NK-92 (cell line): ENCODE results near the gene MESP1.

ENCODE experiments used
- DNase-seq: peaks from one replicate; lab custom pipeline; 2025; ENCODE audit not compliant: unreplicated experiment; lab: John Stamatoyannopoulos, UW

The MESP1 gene

DNA sequence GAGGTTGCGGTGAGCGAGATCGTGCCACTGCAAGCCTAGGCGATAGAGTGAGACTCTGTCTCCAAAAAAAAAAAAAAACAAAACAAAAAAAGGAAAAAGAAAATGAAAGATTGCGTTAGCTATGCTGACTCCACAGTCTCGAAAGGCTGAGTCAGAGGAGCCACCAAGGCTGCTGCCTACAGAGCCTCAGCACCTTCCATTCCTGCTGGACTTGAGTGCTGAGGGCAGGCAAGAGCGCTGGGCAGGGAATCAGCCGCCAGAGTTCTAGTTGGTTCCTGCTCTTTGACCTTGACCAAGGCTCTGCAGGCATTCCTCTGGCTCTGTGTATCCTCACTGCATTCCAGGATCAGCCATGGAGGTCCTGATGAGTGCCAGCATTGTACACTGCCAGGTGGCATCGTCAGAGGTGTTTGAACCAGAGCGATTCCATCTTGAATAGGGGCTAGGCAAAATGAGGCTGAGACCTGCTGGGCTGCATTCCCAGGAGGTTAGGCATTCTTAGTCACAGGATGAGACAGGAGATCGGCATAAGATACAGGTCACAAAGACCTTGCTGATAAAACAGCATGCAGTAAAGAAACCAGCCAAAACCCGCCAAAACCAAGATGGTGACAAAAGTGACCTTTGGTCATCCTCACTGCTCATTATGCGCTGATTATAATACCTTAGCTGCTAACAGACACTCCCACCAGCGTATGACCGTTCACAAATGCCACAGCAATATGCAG is 31.0 kb upstream of the MESP1 start:
- DNase-seq = no peak

DNA sequence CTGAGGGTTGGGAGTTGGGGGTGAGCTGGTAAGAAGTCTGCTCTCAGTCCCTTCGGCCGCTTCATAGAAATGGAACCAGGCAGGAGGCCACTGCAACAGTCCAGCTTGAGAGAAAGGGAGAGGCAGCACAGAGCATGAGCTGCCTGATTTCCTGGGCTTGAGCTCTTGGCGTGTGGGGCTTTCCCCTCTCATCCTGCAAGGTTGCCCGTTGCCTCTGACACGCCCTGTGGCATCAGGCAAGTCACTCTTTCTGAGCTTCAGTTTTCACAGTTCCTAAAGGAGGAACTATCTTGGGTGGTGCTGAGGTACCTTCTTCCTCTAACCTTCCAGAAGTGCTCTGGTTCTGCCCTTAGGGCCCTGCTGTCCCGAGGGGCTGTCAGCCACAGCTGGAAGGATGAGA is 30.0 kb upstream of the MESP1 start:
- DNase-seq = no peak

DNA sequence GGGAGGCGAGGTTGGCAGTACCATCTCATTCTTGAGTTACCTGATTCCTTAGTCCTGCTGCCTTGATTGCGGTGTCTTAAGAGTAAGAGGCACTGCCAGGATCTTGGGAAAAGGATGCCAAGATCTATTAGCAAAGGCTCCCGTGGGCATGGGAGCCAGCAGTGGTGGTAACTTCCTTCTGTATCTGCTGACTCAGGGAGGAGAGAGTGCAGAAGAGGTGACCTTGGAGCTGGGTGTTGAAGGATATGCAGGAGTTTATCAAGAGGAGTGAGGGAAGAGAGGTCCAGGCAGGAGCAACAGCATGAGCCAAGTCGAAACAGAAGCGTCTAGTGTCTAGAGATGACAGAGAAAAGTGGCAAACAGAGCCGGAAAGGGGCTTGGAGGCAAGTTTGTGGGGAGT is 29.6 kb upstream of the MESP1 start:
- DNase-seq = no peak

DNA sequence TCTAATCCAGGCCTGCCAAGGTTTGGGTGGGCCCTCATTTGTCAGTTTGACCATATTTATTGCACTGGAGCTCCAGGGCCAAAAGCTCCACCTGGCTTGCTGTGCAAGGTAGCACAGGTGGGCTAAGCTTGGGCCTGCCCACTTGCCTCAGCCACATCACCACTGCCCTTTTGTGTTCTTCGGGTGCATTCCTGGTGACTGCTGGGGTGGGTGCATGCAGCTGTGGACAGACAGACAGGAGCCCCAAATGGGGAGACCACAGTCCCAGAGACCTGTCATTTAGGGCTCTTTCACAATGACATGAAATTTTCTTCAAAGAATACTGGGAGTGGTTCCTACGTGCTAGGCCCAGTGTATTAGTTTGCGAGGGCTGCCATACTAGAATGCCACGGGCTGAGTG is 27.8 kb upstream of the MESP1 start:
- no peak for DNase-seq

DNA sequence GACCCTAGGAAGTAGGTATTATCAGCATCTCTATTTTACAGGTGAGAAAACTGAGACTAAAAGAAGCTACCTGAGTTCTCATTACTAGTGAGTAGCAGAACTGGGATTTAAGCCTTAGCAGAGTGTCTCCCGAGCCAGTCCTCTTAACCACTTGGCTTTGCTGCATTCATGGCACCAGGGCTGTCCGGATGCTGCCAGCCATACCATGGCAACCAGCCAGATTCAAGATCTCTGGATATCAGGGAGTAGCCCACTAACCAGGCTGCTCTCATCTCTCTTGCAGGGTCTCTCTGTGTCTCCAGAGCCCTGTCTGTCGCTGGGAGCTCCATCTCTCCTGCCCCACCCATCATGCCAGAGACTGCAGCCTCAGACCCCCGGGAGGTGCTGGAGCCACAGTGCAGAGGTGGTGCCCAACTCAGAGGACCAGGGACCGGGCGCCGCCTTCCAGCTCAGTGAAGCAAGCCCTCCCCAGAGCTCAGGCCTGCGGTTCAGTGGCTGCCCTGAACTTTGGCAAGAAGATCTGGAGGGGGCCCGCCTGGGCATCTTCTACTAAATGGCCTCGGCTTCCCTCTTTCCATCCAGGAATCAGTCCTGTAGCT is 26.8 kb upstream of the MESP1 start:
- no peak for DNase-seq

DNA sequence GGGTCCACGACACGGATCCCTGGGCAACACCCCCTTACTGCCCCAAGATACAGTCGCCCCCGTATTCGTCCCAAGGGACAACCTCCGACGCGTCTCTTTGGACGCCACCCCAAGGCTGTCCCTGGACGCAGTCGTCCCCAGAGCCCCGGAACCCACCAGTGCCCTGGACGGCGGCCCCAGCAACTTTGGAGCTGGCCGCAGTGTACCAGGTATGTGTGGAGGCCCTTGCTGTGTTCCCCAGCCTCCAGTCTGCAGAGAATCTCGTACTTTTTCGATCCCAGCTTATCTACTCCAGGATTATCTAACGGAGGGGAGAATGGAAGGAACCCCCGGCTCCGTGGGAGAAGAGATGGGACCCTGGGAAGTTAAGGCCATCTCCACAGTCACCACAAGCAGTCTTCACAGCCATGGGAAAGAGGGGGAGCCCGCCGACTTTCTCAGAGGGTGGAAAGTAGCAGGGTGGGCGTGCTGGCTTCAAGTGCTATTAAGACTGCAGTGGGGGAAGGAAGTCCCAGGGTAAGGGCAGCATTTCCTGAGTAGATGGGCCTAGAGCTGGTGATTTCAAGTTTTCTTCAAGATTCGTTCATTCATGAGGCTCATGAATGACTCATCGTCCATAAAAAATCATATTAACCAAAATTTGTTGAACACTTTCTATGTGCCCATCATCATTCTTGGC is 26.2 kb upstream of the MESP1 start:
- DNase-seq = no peak

DNA sequence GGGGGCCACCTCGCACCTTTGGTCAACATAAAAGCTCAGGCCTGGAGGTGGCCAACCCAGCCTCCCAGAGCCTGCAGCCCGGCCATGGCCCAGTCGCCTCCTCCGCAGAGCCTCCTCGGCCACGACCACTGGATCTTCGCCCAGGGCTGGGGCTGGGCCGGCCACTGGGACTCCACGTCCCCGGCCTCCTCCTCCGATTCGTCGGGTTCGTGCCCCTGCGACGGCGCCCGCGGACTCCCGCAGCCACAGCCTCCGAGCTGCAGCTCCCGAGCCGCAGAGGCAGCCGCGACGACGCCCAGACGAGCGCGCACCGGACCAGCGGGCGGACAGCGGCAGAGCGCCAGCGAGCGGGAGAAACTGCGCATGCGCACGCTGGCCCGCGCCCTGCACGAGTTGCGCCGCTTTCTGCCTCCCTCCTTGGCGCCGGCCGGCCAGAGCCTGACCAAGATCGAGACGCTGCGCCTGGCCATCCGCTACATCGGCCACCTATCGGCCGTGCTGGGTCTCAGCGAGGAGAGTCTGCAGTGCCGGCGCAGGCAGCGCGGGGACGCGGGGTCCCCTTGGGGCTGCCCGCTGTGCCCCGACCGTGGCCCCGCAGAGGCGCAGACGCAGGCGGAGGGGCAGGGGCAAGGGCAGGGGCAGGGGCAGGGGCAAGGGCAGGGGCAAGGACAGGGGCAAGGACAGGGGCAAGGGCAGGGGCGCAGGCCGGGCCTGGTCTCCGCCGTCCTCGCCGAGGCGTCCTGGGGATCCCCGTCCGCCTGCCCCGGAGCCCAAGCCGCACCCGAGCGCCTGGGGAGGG is 25.4 kb upstream of the MESP1 start, which contains the start of gene MESP2:
MESP2 (plus strand) TSS at position 59 of the 799 bp plus-strand sequence; CDS start at position 85, 26 bp downstream.
- no peak for DNase-seq

DNA sequence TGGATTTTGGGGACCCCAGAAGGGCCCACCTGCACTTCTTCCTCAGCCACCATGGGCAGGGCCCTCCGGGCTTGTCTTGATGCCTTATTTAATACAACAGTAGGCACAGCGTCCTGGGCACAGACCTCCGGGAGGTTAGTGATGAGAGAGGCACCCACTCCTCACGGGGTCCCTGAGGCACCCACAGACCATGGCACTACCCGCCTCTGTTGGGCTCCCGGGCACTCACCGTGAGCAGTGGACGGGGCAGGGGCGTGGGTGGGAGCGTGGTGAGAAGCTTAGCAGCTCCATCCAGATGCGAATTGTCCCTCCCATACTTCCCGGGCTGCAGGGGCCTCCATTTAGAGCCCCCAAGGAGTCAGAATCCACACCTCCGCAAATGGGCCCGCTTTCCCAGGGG is 24.8 kb upstream of the MESP1 start:
- no peak for DNase-seq

DNA sequence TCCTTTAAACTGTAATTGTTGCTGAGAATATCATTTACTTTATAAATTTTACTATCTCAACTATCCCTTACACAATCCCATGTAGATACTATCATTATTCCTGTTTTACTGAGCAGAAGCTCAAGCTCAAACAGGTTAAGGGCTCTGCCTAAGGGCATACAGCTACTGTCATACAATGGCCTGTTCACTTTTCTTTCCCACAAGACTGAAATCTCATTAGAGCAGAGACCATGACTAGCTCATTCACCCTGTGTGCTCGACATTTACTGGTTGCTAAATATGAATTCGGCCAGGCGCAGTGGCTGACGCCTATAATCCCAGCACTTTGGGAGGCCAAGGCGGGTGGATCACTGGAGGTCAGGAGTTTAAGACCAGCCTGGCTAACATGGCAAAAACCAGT is 23.4 kb upstream of the MESP1 start:
- no peak for DNase-seq

DNA sequence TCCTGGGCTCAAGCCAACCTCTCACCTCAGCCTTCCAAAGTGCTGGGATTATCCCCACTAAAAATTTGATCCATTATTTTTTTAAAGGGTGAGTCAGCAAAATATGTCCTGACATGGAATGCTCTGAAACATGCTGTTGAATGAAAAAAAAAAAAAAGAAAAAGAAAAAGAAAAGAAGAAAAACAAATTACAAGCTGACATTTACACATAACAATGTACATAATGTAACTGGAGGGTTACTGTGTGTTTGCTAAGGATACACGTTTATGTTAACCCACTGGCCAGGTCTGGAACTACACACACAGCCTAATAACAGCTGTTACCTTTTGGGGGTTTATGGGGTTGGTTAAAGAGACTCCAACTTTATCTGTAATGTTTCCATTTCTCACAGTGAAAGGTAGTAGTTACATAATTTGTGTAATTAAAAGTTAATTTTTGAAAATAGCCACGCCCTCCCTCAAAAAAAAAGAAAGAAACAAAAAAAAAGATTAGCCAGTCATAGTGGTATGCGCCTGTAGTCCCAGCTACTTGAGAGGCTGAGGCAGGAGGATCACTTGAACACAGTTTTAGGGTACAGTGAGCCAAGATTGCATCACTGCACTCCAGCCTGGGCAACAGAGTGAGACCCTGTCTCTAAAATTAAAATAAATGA is 22.0 kb upstream of the MESP1 start:
- no peak for DNase-seq

DNA sequence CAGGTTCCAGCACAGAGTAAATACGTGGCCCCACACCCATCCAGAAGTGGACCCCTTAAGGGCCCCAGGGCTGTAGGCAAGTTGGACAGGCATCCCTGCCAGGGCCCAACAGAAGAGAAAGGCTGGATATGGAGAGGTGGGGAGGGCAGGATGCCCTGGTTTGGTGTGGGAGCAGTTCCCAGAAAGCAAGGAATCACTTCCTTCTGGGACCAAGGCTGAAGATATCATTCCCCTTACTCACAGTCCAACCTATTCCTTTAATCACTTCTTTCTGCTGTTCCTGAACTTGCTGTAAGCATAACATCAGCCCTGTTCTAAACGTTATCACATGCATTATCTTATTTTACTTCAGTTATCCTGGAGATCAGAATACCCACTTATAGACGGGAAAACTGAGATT is 19.0 kb upstream of the MESP1 start:
- no peak for DNase-seq

DNA sequence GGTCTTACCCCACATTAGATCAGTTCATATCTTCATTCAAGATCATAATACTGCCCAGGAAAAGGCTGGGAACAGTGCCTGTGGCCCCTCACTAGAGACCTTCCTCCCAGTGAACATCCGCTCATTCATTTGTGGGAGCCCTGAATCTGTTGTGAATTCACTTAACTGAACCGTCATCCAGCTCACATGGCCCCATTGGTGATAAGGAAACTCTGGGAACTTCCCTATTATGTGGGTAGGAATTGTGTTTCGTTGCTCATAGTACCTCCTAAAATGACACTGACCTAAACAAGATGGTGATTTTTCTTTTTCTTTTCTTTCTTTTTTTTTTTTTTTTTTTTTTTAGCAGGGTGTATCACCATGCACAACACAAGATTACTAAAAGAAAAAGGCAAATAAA is 18.3 kb upstream of the MESP1 start:
- DNase-seq = no peak

DNA sequence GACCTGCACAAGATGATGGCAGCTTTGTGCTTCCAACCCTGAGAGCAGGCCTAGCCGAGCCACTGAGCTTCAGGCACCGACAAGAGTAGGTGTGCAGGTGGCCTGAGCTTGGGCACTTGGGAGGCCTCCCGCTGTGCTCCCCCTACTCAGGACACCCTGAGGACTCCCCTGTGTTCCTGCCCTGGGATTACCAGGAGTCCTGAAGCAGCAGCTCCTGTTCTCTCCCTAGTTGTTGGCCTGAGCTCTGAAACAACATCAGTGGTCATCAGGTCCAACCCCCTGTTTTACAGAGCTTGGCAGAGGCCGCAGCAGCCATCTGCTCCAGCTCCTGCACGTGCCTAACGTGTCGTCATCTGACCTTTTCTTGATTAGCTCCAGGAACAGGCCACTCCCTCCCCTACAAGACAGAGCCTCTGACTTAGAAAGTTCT is 17.0 kb upstream of the MESP1 start:
- no peak for DNase-seq

DNA sequence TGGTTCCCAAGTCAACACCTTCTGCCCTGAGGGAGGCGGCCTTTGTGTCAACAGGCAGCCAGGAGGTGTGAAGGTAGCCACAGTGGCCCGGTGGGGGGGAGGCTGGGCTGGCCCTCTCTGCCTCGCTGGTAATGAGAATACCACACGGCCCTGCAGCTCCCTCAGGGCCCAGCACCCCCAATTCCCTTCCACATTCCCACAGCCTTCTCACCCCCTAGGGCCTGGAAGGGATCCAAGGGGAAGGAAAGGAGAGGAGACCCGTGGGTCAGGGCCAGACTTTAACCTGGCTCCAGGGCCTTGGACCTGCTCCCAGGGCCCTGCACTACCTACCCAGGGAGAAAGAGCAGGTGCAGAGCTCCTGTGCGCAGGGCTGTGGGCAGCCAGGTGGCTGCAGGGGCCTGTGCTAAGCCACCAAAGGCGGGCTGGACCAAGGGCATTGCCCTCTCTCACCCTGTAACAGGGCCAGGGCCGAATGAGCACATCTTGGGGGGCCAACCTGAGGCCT is 16.4 kb upstream of the MESP1 start:
- DNase-seq = no peak

DNA sequence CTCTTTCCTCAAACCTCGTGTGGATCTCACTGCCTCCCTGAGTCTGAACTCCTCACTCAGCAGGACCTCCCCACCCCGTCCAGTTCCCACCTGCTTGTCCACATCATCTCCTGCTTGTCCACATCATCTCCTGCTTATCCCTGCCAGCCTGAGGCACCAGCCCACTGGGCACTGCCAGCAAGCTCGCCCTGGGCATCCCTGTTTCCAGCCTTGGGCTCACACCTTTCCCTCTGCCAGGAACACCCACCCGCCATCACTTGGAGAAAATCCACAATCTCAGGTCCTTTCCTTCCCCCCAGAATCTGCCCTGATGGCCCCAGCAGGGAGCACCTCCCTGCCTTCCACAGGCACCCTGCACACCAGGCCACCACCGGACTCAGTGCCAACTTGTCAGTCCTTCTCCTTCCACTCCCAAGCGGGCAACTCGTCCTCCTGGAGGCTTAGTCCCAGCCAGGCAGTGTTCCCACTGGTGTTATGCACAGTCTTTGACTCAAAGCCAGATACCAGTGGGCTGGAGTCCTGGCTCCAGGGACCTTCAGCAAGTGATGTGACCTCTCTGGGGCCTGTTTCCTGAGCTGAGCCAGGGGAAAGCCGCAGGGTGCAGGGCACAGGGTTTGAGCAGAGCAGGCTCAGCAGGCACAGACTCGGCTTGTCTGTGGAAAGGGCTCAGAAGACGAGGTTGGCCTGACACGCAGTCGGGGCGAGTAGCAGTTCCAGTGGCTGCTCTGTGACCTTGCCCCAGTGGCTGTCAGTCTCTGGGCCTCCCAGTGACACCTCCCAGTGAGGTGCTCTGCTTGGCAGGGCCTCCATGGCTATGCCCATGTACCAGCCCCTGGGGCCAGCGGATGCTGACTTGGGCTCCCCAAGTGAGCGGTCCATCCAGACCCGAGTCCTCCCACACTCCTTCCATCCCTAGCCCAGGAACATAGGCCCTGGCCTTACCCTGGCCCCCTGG is 15.6 kb upstream of the MESP1 start:
- no peak for DNase-seq

DNA sequence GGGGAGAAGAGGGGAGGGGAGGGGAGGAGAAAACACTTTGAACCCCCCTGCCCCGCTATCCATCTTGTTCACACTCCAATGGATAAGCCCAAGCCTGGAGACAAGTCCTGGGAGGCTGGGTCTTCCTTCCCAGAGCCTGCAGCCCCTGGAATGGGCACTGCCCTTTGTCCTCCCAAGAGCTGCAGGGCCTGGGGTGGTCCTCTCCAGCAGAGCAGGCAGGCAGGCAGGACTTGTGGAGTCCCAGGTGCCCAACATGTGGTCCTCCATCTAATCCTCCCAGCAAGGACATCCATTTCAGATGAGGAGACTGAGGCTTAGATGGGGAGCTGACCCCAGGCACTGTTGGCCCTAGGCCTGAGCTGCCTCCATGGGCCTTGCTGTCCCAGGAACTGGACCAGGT is 14.6 kb upstream of the MESP1 start:
- DNase-seq = no peak

DNA sequence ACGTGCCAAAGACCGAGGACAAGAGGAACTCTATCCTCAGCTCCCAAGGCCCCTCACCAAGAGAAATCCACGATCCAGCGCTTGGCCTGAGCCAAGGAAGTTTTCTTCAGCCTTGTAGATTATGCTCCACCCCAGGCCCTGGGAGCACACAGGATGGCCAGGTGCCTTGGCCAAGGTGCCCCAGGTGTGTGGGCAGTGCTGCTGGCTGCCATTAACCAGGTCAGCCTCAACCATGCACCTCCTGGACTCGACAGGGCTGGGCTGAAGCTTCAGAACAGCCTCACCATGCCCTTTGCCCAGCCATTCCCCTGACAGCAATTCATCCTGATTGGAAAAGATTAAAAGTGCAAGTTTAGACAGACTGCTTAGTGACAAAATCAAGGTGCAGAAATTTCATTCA is 10.9 kb upstream of the MESP1 start:
- no peak for DNase-seq

DNA sequence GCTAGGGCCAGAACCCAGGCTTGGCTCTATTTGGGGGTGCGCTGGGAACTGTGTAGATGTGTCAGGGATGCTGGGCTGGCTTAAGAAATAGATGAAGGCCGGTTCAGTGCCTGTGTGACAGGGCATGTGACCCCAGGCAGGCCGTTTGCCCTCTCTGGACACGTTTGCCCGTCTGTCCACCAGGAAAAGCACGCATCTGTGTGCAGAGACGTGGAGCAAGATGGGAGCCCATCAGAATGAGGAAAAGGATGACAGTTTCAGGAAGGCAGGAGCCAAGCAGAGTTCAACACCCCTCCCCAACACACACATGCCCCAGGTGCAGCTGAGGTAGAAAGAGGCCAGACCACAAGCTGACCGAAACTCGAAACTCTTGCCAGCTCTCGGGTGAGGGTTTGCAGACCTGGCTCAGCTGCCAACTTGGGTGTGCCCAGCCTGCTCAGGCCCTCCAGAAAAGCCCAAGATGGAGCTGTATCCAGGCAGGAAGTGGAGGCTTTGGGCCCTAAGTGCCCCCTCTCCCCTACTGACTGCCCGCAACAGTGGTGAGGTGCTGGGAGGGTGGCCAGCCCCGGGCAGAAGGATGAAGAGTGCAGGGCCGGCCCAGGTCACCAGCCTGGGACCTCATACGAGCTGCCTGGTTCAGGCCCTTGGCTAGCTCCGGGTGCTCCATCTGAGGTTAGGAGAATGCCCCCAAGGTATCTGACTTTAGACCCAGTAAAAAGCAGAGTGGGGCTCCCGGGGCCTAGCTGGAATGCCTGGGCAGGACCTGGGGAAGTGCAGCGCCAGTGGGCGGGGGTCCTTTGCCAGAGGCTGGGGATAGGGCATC is 10.2 kb upstream of the MESP1 start:
- no peak for DNase-seq
